Hepatocyte (in vitro differentiated cells): ENCODE results near the gene PLCB4.

Experiments
- CTCF ChIP-seq: fragments of 200-600 bp; sonication (generic); IDR thresholded peaks from 2 replicates; pipeline ENCODE4 v1.5.1; 2016; ENCODE audit warnings: antibody characterized with exemption, mild to moderate bottlenecking; ENCODE audit not compliant: poor library complexity
- EZH2 ChIP-seq: fragments of 200-600 bp; sonication (generic); IDR thresholded peaks from 2 replicates; pipeline ENCODE4 v1.6.1; 2016; ENCODE audit warnings: antibody characterized with exemption, mild to moderate bottlenecking, borderline replicate concordance
- EZH2phosphoT487 ChIP-seq: fragments of 200-600 bp; sonication (generic); IDR thresholded peaks from one replicate; pipeline ENCODE4 v1.6.1; 2018; ENCODE audit warnings: antibody characterized with exemption, mild to moderate bottlenecking, low read depth, moderate library complexity; ENCODE audit not compliant: unreplicated experiment, severe bottlenecking

- TF ChIP-seq CTCF (no peak), EZH2phosphoT487 (no peak), EZH2 (no peak)
Observed at GRCh38 chr20:9514072-9514460, 445.2 kb downstream of the PLCB4 start.
